ENCODE measurements around the gene ZNF407.

- TF ChIP-seq CTCF (conservative IDR thresholded peaks at IDR 0.05; ENCODE audit: low read depth, low read length) (no peak), EZH2 (IDR thresholded peaks at IDR 0.05; ENCODE audit: borderline replicate concordance, low read depth, low read length, poor library complexity, severe bottlenecking) (no peak)
Measured at GRCh38 chr18:74873629-74874028, 276.0 kb downstream of the ZNF407 start.

Data from A673 (cell line).